Myocyte (in vitro differentiated cells): ENCODE data around the gene TTLL8. TPM values are rescaled to one million over a fixed set of nuclear protein-coding genes. Genes with fewer than 3 reads are reported as not detected.

ENCODE experiments used
- DNase-seq: peaks from one replicate; pipeline ENCODE4 v3.0.0-alpha.2; 2012; ENCODE audit warnings: low read depth
- total RNA-seq: library from RNA; depleted of rRNA; stranded (reverse); fragments of >200 nt; gene quantifications from 2 replicates; pipeline ENCODE4 v1.2.3, GENCODE V29; 2014

The TTLL8 gene
- total RNA-seq, 1 donor from 2014 or later = not detected

DNA sequence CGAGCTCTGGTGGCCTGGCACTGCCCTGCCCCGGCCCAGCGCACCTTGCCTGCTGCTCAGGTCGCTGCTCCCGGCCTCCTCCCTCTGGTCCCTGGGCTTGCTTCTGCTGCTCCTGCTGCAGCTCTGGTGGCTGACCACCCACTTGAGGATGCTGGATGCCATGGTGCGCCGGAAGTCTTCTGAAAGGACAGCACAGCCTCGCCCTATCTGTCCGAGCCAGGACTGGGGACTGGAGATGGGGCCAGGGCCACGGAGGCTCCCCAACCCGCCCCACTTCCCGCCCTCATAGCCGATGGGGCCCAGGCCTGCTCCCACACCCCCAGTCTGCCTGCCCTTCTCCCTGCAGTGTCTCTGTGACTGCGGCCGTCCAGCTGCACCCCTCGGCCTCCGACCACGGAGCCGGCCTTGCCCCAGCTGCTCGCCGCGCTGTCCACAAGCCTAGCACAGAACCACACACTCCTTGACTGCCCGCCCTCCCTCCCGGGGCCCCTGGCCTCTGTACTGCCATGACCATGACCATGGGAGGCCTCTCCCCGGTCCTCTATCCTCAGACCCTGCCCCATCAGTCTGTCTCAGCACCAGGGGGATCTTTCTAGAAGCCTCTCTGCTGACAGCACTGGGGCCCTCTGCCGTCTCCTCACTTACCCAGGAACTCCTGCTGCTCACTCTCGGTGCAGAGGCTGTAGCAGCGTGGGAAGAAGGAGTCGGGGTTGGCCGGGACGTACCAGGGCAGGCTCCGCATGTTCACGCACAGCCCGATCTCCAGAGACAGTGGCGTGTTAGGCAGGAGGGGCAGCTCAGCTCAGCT is 12.7 kb downstream of the TTLL8 start:
- DNase-seq = no peak

DNA sequence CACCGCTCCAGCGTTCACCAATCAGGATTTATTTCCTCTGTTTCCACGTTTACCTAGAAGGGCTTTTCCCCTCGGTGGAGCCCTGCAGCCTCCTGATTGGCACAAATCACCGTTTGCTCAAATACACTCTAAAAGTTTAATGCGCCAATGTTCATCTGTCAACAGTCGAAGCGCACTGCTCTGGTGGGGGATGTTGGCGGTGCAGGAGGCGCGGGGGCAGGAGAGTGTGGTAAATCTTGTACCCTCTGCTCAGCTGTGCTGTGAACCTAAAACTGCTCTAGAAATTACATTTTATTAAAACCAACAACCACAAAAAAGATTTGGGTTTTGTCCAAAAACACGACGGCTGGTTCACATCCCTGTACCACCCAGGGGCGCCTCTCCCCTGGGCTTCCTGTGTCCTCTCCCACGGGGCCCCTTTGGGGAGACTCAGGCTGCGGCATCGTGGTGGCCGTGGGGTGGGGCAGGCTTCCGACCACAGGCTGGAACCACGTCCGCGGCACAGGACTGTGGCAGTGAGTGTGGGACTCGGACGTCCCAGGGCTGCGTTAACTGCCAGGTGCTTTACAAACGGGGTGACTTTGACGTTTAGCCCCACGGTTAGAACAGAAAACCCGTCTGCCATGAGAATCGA is 13.5 kb downstream of the TTLL8 start:
- DNase-seq = no peak

DNA sequence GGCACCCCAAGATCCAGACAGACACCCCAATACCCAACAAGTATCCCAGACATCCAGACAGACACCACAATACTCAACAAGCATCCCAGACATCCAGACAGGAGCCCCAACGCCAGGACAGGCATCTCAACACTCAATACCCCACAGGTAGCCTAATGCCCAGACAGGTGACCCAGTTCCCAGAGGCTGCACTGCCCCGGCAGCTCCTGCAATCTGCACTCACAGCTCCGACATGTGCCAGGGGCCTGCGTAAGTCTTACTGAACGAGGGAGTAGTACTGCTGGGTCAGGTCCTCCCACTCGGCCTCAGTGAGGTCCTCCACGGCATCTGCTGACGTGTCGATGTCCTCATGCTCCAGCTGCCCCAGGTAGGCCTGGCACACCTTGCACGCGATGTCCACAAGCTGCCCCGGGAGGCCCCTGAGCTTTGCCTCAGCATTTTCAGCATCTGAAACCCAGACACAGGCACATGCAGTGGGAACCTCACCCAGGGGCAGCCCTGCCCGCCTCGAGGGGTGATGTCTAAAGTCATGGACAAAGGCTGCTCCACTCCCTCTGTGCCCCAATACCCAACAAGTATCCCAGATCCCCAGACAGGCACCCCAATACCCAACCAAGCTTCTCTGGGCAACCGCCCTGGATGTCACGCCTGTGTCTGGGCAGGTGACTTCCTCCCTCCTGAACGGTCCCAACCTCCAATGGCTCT is 16.6 kb downstream of the TTLL8 start:
- no peak for DNase-seq

DNA sequence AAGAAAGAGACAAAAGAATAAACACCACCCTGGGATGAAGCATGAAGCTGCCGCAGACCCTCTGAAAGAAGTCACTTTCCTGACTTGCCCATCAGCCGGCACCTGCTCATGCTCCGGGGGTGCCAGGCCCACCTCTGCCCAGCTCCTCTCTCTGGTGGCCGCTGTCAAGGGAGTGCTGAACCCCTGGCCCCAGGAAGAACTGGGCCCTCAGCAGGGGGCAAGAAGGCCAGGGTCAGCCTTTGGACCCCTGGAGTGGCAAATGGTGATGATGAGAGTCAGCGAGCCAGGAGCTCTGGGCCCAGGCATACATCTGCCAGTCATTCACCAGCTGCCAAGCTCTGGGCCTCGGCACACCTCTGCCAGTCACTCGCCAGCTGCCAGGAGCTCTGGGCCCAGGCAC is 17.4 kb downstream of the TTLL8 start:
- DNase-seq = no peak

DNA sequence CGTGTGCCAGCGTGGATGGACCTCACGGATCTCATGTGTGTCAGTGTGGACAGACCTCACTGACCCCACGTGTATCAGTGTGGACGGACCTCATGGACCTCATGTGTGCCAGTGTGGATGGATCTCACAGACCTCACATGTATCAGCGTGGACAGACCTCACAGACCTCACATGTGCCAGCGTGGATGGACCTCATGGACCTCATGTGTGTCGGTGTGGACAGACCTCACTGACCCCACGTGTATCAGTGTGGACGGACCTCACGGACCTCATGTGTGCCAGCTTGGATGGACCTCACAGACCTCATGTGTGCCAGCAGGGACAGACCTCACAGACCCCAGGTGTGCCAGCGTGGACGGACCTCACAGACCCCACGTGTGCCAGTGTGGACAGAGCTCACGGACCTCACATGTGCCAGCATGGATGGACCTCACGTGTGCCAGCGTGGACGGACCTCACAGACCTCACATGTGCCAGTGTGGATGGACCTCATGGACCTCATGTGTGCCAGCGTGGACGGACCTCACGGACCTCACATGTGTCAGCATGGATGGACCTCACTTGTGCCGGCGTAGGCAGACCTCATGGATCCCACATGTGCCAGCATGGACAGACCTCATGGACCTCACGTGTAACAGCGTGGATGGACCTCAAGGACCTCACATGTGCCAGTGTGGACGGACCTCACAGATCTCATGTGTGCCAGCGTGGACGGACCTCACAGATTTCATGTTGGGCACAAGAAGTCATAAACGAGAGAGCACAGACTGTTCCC is 18.2 kb downstream of the TTLL8 start:
- DNase-seq = no peak

DNA sequence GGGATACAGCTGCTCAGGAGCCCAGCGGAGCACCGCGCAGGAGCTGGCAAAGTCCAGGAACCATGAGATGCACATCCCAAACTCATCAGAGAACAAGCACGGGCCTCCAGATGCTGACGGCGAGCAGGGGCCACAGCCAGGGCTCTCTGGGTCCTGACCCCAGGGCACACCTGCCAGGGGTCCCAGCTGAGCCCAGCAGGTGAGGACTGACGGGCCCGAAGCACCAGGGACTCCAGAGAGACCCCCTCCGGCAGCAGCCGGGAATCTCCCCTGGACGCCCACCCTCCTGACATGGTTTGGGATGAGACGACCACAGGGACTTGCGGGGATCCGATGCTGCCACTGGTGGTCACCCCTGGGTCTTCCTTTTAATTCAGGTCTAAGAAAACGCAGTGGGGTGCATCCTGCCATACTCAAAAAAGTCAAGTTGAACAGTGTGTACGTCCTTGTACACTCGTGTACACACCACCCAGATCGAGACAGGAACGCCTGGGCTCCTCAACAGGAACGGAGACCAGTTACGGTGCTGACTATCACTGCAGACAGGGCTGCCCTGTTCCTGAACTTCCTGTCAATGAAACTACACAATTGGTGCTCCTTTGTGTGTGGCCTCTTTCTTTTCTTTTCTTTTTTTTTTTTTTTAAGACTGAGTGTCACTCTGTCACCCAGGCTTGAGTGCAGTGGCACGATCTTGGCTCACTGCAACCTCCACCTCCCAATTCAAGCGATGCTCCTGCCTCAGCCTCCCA is 21.9 kb downstream of the TTLL8 start:
- DNase-seq = no peak

DNA sequence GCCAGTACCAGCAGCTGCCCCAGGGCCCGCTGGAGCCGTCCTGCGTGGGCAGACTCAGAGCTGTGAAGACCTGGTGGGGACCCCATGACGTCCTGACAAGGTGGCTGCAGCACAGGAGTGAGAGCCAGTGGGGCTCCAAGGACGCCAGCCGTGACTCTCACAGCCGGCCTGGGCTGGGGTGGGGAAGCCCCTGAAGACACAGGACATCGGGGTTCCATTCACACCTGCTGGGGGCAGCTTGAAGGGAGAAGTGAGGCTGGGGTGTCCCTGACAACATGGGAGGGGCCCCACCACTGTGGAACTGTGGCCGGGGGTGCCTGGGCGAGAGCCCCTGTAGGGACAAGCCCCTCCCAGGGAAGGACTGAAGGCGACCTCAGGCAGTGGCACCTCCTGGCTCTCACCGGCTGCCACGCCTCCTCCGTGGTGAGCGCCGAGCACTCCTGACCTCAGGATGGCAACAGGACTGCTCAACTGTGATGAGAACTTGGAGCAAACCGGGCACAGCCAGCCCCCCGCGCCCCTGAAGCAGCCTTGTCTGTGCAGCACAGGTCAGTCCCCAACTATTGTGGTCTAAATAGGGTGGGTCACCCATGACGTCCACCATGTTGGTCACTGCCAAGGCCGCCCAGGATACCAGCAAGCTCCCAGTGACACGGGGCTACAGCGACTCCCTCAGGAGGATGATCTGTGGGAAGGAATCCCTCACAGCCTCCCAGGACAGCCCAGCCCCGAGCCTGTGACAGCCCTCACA is 22.8 kb downstream of the TTLL8 start:
- no peak for DNase-seq

DNA sequence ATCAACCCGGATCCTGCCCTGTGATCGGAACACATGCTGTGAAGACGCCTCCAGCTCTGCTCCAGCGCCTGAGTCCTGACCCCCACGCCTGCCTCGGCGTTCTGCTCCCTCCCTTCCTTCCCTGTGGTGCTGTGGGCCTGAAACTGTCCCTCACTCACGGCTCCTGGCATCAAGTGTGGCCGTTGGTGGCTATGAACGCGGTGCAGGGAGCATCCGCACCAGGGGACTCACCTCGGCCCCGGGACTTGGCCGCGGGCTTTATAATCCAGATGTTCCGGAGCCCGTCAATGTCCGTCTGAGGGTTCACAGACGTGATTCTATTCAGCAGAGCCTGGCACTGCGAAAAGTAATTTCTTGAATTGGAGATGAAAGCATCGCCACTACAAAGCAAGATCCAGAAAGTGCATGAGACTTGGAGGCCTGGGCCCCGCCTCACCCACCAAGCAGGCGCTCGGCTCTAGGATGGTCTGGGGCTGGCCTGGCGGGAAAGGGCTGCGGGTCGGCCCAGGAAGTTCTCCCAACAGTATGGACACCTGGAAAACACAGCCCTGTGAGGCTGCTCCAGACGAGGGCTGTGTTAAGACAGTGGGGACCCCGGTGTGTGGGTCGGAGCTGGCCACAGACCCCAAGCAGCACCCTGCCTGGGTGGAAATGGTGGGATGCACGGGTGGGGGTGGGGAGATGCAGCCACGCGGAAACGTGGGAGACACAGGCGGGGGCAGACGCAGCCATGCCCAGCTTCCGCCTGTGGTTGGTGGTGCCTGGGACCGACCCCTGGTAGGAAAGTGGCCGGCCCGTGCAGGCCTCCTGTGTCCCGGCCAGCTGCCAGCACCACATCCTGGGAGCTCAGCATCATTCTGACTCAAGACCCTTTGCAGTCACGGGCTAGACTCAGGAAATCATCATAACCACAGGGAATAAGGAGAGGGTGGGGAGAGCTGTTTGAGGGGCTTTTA is 23.7 kb downstream of the TTLL8 start:
- DNase-seq = no peak

DNA sequence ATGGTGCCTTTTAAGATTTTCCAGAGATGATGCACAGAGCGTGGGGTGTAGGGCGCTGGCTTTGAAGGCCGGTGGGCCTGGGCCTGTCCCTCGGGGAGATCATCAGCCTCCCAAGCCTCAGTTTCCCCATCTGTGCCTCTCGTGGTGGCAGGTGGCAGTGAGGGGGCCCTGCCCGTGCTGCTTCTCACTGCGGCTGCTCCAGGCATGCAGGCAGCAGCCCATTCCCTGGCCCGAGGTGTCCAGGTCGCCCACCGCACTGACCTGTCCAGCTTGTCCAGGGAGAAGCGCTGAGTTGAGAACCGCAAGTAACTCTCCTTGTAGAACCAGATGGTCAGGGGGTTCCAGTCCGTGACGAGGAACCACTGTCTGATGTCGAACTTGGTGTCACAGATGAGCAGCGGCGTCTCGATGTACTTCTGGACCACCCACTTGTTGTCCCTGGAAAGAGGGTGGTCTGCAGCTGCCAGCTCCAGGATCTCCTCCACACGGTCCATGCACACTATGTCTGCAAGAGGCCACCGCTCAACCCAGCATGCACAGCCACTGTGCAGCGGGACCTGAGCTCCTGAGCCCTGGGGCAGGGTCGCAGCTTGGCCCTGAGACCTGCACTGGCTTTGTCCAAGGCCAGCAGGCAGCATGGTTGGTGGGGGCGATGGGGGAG is 25.0 kb downstream of the TTLL8 start:
- no peak for DNase-seq

DNA sequence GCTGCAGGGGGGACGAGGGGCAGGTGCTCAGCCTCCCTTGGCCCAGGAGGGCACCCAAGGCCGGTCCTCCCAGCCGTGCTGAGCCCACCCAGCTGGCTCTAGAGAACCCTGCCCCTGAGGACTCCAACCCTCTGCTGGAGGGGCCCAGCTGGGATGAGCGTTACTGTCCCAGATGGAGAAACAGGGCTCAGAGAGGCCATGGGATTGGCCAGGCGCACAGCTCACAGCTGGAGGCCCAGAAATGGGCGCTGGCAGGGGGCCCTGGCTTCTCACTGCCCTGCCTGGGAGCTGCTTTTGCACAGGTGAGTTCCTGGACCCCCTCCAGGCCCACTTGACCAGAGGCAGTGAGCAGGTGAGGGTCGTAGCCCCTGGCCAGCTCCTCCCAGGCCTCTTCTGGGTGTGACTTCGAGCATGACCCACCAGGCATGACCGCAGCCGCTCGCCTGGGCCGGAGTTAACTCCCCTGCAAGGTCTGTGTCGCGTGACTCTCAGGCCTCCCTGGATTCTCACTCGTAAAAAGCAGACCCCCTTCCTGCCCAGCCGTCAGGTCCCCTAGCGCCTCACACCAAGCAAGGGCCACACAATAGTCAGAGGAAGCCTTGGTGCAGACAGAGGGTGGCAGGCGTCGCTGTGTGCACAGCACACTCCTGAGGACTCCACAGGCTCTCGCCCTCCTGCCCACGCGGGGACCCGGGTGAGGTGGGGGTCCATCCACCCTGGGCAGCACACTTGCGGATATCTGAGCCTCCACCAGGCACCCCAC is 25.8 kb downstream of the TTLL8 start:
- no peak for DNase-seq

DNA sequence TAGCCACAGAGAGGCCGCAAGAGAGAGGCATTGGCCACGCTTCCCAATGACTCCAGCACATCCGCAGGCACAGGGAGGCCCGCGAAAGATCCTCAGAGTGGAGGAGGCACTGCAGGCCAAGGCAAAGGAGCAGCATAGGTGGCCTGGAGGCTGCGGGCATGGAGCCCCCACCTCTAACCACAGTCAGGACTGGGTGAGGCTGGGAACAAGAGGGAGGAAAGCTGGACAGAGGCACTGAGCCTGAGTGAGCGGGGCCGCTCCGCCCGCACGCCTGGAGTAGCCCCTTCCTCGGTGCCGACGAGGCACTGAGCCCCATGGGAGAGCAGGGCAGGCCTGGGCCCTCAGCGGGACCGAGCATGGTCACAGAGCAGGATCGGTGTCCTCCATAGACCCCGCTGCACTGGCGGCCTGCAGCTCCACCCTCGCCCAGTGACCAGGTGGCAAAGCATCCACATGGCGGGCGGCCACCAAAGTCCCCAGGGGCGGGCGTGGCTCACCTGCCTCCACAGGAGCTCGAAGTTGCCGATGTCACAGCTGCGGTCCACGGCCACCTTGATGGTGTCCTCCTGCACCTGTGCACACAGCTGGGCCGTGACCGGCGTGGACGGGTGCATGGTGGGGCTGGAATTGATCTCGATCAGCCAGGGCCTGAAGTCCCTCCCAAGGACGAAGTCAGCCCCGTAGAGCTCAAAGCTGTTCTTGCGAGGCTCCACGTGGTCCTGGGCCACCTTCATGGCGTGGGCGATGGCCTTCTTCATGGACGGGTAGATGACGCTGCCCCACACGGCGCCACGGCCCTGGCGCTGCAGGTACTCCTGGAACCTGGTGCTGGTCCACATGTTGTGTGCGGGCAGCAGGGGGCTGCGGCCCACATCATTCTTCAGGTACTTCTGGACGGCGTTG is 26.7 kb downstream of the TTLL8 start:
- DNase-seq = no peak

DNA sequence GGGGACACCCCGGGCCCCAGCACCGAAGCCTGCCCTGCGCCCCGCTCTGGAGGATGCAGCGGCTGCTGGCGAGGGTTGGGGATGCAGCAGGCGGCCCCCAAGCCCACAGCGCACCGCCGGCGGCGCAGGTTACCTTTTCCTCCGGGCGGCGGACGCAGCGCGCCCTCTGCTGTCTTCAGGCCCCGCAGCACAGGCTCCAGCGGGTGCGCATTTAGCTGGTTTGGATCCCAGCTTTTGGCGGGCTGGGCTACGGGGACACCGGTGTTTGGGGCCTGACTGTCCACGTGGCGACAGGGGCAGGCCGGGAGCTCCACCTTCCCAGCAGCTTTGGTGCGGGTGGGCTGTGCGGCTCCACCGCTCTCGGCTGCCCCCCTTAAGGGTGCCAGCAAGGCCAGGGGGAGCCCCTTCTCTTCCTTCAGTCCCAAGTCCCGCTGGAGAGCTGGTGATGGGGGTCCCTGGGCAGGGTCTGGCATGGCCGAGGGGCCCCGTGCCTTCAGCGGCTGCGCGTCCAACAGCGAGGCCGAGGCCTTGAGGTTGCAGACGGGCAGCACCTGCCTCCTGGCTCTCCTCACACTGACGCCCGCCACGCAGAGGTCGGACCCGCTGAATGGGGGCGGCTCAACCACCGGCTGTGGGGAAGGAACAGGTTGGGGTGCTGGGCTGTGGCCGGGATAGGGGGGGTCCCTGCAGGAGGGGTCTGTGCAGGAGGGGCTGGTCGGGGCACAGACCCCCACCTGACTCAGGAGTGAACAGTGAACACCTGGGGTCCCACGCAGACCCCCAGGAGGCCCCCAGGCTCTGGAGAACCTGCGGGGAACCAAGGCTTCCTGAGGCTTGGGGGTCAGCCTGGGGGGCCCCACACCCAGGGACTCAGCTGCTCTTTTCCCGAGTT is 27.6 kb downstream of the TTLL8 start:
- peak; percentile 56 for DNase-seq

DNA sequence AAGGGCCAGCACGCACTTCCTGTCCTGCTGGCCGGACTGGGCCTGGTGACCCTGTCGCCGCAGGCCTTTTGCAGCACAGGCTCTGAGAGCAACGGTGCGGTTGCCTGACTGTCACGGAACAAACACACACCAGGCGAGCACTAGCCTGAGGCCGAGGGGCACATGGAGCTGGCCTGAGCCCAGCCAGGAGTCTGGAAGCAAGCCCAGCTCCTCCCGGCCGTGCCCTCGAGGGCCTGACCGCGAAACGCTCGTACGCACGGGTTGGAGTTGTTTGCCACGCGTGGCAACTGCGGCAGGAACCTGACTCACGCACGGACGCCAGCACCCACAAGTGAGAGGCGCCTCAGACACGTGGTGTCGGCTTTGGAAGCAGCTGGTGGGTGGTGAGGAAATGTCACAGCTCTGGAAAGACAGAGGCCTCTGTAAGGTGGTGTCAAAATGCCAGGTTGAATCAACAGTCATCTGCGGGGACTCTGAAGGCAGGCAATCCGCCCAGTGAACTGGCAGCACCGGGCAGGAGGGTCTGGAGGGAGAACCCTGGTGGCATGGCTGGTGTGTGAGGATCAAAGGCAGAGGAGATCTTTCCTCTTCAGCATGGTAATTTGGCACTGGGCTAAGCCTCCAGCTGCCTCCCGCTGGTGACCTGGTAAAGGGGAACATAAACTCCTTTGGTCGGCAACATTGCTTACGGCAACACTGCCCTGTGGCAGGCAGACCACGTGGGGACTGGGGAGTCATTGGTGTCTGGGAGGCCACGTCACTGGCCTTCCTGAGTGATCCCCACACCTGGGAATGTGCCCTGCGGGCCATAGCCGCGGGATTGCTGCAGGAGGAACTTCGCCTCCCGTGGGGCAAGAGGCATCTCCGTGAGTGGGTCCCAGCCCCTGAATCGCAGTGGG is 30.2 kb downstream of the TTLL8 start:
- DNase-seq = peak; percentile 92

DNA sequence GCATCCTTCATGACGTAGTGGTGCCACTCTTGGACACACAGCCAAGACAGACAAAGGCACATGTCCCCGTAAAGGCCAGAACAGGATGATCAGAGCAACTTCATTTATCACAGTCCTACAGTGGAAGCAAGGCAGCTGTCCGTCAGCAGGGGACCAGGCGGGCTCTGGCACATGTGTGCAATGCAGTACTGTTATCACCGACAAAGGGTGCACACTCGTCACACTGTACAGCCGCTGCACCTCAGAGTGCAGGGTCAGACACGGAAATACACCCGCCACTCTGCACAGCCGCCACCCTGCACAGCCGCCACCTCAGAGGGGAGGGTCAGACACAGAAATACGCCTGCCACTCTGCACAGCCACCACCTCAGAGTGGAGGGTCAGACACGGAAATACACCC is 32.1 kb downstream of the TTLL8 start:
- DNase-seq = no peak
